NCI-H2227 treated with DMSO at 0.1 percent for 48 hours (cell line): Measurements from ENCODE around the gene FGFBP2.
A peak's percentile ranks its signal among the peaks of the same experiment; 100 is the strongest.

Source experiments
- DNase-seq: peaks from one replicate; lab custom pipeline; 2025; lab: John Stamatoyannopoulos, UW

FGFBP2 gene

GRCh38 chr4:15968551-15969300 is 5.8 kb upstream of the FGFBP2 start:
- no peak for DNase-seq

- DNase-seq, result no peak
These were observed 2.4 kb upstream of the FGFBP2 start for GRCh38 chr4:15965325-15965724.

- no peak for DNase-seq
These were observed 1.2 kb upstream of the FGFBP2 start for GRCh38 chr4:15964159-15964558.

GRCh38 chr4:15963576-15963975 is 601 bp upstream of the FGFBP2 start:
- no peak for DNase-seq

- DNase-seq, result no peak
These were observed 1.0 kb downstream of the FGFBP2 start for GRCh38 chr4:15961781-15962510.

- DNase-seq, result no peak
These were observed 4.4 kb downstream of the FGFBP2 start for GRCh38 chr4:15958562-15958961.

- peak; percentile 19 for DNase-seq
These were observed 6.7 kb downstream of the FGFBP2 start for GRCh38 chr4:15956179-15956850.

- DNase-seq, result no peak
These were observed 7.3 kb downstream of the FGFBP2 start for GRCh38 chr4:15955670-15956069.

GRCh38 chr4:15953625-15954024 is 9.3 kb downstream of the FGFBP2 start:
- no peak for DNase-seq

- no peak for DNase-seq
These were observed 11.2 kb downstream of the FGFBP2 start for GRCh38 chr4:15951781-15952180.

- no peak for DNase-seq
These were observed 14.1 kb downstream of the FGFBP2 start for GRCh38 chr4:15948826-15949225.

- no peak for DNase-seq
These were observed 15.3 kb downstream of the FGFBP2 start for GRCh38 chr4:15947684-15948083.

GRCh38 chr4:15945516-15945915 is 17.5 kb downstream of the FGFBP2 start:
- no peak for DNase-seq

- no peak for DNase-seq
These were observed 18.1 kb downstream of the FGFBP2 start for GRCh38 chr4:15944895-15945294.

- DNase-seq, result no peak
These were observed 20.7 kb downstream of the FGFBP2 start for GRCh38 chr4:15942283-15942682.

GRCh38 chr4:15938640-15939039 is 24.3 kb downstream of the FGFBP2 start, which contains the start of gene FGFBP1:
Gene FGFBP1 (minus strand): TSS chr4:15938740. CDS start chr4:15936632, 2,108 bp downstream.
- DNase-seq, result no peak

GRCh38 chr4:15938182-15938581 is 24.8 kb downstream of the FGFBP2 start:
- DNase-seq, result no peak

GRCh38 chr4:15936495-15936894 is 26.5 kb downstream of the FGFBP2 start:
- DNase-seq, result no peak

GRCh38 chr4:15935504-15936402 is 27.2 kb downstream of the FGFBP2 start:
- no peak for DNase-seq

- no peak for DNase-seq
These were observed 28.7 kb downstream of the FGFBP2 start for GRCh38 chr4:15934259-15934658.

GRCh38 chr4:15931451-15932210 is 31.3 kb downstream of the FGFBP2 start:
- DNase-seq, result no peak
